ENCODE data around the gene MAMSTR. TPM values are rescaled to one million over a fixed set of nuclear protein-coding genes. Genes with fewer than 3 reads are reported as not detected.

Gene MAMSTR
- total and polyA plus RNA-seq, 8 donors: 1.3 to 5.2 (median 4.5) TPM

DNA sequence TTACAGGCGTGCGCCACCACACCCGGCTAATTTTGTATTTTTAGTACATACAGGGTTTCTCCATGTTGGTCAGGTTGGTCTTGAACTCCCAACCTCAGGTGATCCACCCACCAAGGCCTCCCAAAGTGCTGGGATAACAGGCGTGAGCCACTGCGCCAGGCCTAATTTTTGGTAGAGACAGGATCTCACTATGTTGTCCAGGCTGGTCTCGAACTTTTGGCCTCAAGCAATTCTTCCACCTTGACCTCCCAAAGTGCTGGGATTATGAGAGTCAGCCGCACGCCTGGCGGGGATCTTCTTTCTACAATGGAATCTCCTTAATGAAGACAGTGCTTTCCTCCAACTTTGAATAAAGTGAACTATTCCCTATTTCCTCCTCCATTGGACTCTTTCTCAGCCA lies 15.1 kb upstream of the MAMSTR start:
- peaks cover under 1 to 8% of the 10 kb centered on the region in 2 donors for H3K27me3 ChIP-seq
- H3K9me3 ChIP-seq: no peaks in the 10 kb centered on the region
- H3K4me3 ChIP-seq: no peak overlapping the region
- no peak overlapping the region for H3K27ac ChIP-seq
- H3K36me3 ChIP-seq: no peaks in the 10 kb centered on the region
- TF ChIP-seq, protein P1, sequence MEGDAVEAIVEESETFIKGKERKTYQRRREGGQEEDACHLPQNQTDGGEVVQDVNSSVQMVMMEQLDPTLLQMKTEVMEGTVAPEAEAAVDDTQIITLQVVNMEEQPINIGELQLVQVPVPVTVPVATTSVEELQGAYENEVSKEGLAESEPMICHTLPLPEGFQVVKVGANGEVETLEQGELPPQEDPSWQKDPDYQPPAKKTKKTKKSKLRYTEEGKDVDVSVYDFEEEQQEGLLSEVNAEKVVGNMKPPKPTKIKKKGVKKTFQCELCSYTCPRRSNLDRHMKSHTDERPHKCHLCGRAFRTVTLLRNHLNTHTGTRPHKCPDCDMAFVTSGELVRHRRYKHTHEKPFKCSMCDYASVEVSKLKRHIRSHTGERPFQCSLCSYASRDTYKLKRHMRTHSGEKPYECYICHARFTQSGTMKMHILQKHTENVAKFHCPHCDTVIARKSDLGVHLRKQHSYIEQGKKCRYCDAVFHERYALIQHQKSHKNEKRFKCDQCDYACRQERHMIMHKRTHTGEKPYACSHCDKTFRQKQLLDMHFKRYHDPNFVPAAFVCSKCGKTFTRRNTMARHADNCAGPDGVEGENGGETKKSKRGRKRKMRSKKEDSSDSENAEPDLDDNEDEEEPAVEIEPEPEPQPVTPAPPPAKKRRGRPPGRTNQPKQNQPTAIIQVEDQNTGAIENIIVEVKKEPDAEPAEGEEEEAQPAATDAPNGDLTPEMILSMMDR (IDR thresholded peaks at IDR 0.05): no peak
- H3K4me1 ChIP-seq: peaks cover 4 to 13% of the 10 kb centered on the region in 2 donors
- ATAC-seq: no peak
- no peak for DNase-seq
- intact Hi-C loops (cut with DNase I): no loop called here

DNA sequence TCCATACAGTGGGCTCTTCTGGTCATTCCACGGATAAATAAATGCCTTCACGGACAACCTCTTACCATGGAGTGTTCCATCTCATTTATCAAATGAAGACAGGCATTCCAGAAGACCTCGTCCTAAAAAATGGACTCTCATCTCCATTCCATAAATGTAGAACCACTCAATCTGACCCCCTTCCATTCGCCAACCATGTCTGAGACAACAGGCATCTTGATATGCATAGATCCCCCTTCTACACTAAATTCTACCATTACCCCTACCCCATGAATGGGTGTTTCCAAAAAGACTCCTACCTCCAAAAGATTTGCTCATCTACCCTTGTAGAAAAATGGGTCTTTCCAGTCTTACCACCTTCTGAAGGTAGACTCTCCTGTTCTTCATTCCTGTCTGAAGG lies 11.9 kb upstream of the MAMSTR start:
- no peak overlapping the region for H3K27ac ChIP-seq
- H3K9me3 ChIP-seq: peaks cover 0 to 8% of the 10 kb centered on the region in 2 donors
- no peak for ATAC-seq

DNA sequence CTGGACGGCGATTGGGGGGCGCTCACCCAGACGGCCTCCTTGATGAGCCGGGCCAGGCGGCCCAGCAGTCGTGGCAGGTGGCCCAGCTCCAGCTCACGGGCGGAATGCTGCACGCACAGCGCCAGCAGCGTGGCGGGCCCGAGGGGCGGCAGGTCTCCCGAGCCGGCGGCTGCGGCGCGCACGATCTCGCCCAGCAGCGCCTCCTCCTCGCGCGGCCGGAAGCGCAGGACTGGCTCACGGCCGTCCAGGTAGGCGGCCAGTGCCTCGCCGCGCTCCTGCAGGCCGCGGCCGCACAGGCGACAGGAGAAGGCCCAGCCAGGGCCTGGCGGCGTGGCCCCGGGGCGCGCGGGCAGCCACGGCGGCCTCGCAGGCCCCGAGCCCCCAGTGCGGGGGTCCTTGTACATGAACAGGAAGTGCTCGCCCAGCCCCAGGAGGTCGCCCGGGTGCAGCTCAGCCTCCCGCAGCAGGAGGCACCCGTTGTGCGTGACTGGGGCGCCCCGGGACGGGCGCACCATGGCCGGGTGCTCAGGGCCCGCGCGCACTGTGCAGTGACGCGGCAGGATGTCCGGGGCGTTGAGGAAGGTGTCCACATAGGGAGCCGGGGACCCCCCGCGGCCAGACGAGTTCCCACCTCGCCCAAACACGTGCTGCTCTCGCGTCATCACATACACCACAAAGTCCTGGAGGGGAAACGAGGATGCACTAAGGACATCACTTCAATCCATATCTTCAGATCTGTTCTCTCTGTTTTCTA lies 9.6 kb upstream of the MAMSTR start:
- ATAC-seq: peak; percentile 8
- Histone ChIP-seq H3K4me3 (no peak overlapping the region), H3K36me3 (peaks cover 0 to 8% of the 10 kb centered on the region in 2 donors), H3K27me3 (no peaks in the 10 kb centered on the region), H3K4me1 (peaks cover 5 to 28% of the 10 kb centered on the region in 2 donors), H3K27ac (no peak overlapping the region), H3K9me3 (peaks cover 0 to 23% of the 10 kb centered on the region in 2 donors)
- intact Hi-C loops (cut with DNase I): no loop called here
- TF ChIP-seq, protein P1 (IDR thresholded peaks at IDR 0.05): no peak
- DNase-seq: no peak

More for the DNA sequence above, 11.9 kb upstream of the MAMSTR start:
- Histone ChIP-seq H3K4me1 (peaks cover 0 to 5% of the 10 kb centered on the region in 2 donors), H3K27me3 (no peaks in the 10 kb centered on the region), H3K36me3 (peaks cover 0 to 8% of the 10 kb centered on the region in 2 donors), H3K4me3 (no peak overlapping the region)
- TF ChIP-seq, protein P1 (IDR thresholded peaks at IDR 0.05): no peak
- no peak for DNase-seq
- intact Hi-C loops (cut with DNase I): no loop called here

DNA sequence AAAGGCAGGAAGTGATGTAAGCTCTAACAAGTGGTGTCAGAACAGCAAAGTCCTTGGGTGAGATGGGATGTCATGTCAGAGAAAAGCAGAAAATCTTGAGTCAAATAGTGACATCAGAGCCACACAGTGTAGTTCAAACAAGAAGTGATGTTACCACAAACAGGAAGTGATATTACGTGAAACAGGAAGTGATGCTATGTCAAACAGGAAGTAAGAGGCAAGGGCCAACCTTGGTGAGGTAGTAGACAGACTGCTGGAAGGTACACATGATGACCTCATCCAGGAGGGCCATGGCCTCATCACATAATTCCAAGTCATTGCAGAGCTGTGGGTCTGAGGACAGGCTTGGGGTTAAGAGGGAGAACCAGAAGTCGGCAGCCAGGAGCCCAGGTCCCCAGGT lies 7.0 kb upstream of the MAMSTR start:
- Histone ChIP-seq H3K4me1 (peaks cover 5 to 37% of the 10 kb centered on the region in 2 donors), H3K4me3 (no peak overlapping the region), H3K27me3 (no peaks in the 10 kb centered on the region), H3K9me3 (peaks cover 0 to 23% of the 10 kb centered on the region in 2 donors), H3K27ac (peak overlapping the region; percentile 78 to 83), H3K36me3 (peaks cover 0 to 8% of the 10 kb centered on the region in 2 donors)
- TF ChIP-seq, protein P1 (IDR thresholded peaks at IDR 0.05): no peak
- no peak for DNase-seq
- no peak for ATAC-seq
- intact Hi-C loops (cut with DNase I): no loop called here
